ENCODE results near the gene ADIPOR2. TPM values are rescaled to one million over a fixed set of nuclear protein-coding genes. Genes with fewer than 3 reads are reported as not detected.

The ADIPOR2 gene
- total RNA-seq, 4 donors from 2014 or later, result 40.3 to 47.9 (median 43.4) TPM

DNA sequence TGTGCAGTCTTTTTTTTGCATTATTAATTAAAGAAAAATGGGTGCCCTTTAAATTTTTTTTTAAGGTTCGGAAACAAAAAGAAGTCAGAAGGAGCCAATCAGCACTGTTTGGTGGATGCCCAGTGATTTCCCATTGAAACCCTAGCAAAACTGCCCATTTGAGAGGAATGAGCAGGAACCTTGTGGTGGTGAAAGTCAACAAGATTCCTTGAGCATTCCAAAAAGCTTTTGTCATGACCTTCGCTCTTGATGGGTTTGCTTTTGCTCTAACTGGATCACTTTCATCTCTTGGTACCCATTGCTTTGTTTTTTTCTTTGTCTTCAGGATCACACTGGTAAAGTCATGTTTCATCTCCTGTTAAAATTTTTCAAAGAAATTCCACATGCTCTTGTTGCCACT is 54.1 kb downstream of the ADIPOR2 start:
- Histone ChIP-seq H3K9me3 (peaks cover 11% of the 10 kb centered on the region), H3K4me3 (no peak overlapping the region), H3K36me3 (peaks cover 4% of the 10 kb centered on the region), H3K27me3 (no peaks in the 10 kb centered on the region), H3K27ac (no peak overlapping the region), H3K4me1 (peaks cover 14% of the 10 kb centered on the region)
- WGBS, result 99% methylated on average over 2 of the region's 2 CpGs
- TF ChIP-seq, protein P1, sequence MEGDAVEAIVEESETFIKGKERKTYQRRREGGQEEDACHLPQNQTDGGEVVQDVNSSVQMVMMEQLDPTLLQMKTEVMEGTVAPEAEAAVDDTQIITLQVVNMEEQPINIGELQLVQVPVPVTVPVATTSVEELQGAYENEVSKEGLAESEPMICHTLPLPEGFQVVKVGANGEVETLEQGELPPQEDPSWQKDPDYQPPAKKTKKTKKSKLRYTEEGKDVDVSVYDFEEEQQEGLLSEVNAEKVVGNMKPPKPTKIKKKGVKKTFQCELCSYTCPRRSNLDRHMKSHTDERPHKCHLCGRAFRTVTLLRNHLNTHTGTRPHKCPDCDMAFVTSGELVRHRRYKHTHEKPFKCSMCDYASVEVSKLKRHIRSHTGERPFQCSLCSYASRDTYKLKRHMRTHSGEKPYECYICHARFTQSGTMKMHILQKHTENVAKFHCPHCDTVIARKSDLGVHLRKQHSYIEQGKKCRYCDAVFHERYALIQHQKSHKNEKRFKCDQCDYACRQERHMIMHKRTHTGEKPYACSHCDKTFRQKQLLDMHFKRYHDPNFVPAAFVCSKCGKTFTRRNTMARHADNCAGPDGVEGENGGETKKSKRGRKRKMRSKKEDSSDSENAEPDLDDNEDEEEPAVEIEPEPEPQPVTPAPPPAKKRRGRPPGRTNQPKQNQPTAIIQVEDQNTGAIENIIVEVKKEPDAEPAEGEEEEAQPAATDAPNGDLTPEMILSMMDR (IDR thresholded peaks at IDR 0.05), result no peak
- TF ChIP-seq POLR2A (IDR thresholded peaks at IDR 0.05) (no peak), POLR2AphosphoS5 (IDR thresholded peaks at IDR 0.05) (no peak), EP300 (IDR thresholded peaks at IDR 0.05) (no peak)
- no peak for DNase-seq (ENCODE audit: low spot score in 2 of 2)

DNA sequence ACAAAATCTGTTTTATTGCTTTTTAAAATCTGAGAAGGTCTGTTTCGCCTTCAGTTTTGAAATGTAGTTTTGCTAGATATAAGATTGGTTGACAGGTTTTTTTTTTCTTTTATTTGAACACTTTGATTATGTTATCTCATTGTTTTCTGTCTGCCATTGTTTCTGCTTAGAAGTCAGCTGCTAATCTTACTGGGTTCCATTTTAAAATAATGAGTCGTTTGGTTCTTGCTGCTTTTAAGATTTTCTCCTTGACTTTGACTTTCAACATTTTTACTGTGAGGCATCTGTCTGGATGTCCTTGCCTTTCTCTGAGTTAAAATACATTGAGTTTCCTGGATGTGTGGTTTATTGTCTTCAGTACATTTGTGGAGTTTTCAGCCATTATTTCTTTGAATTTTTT is 56.7 kb downstream of the ADIPOR2 start:
- no peak for DNase-seq (ENCODE audit: low spot score in 2 of 2)
- TF ChIP-seq EP300 (IDR thresholded peaks at IDR 0.05) (no peak), POLR2AphosphoS5 (IDR thresholded peaks at IDR 0.05) (no peak), POLR2A (IDR thresholded peaks at IDR 0.05) (no peak)
- TF ChIP-seq, protein P1 (IDR thresholded peaks at IDR 0.05), result no peak
- Histone ChIP-seq H3K27me3 (no peaks in the 10 kb centered on the region), H3K36me3 (peaks cover 4% of the 10 kb centered on the region), H3K9me3 (peaks cover 11% of the 10 kb centered on the region), H3K4me1 (no peaks in the 10 kb centered on the region), H3K4me3 (no peak overlapping the region), H3K27ac (no peak overlapping the region)
- 96% methylated on average over 2 of the region's 2 CpGs for WGBS

DNA sequence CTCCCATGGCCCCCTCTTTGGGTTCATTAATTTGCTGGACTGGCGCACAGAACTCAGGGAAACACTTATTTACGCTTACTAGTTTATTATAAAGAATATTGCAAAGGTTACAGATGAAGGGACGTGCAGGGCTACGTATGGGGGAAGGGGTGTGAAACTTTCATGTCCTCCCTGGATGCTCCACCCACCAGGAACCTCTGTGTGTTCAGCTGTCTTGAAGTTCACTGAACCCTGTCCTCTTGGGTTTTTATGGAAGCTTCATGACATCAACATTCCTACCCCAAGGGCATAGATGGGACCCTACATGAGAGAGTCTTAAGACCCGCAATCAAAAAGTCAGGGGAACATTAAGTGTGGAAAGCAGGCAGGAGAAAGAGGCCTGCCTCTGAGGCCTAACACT is 58.1 kb downstream of the ADIPOR2 start:
- no peak overlapping the region for H3K27ac ChIP-seq
- WGBS, result 93% methylated on average over 5 of the region's 5 CpGs
- no peak for TF ChIP-seq POLR2A (IDR thresholded peaks at IDR 0.05)
- TF ChIP-seq POLR2AphosphoS5 (IDR thresholded peaks at IDR 0.05), result no peak
- TF ChIP-seq, protein P1 (IDR thresholded peaks at IDR 0.05), result no peak
- no peak for TF ChIP-seq EP300 (IDR thresholded peaks at IDR 0.05)
- no peaks in the 10 kb centered on the region for H3K27me3 ChIP-seq
- H3K9me3 ChIP-seq, result peaks cover 11% of the 10 kb centered on the region
- no peak for DNase-seq (ENCODE audit: low spot score in 2 of 2)
- peaks cover 4% of the 10 kb centered on the region for H3K36me3 ChIP-seq
- H3K4me1 ChIP-seq, result no peaks in the 10 kb centered on the region
- H3K4me3 ChIP-seq, result no peak overlapping the region

DNA sequence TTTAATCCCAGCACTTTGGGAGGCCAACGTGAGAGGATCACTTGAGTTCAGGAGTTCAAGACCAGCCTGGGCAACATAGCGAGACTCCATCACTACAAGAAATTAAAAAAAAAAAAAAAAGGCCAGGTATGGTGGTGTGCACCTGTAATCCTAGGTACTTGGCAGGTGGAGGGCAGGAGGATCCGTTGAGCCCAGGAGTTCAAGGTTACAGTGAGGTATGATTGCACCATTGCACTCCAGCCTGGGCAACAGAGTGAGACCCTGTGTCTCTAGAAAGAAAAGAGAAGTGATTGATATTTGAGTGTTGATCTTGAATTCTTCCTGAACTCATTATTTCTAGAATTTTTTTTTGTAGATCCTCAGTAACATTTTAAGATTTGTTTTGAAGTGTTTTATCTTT is 59.4 kb downstream of the ADIPOR2 start:
- Histone ChIP-seq H3K4me3 (no peak overlapping the region), H3K36me3 (peaks cover 14% of the 10 kb centered on the region), H3K27me3 (no peaks in the 10 kb centered on the region), H3K4me1 (no peaks in the 10 kb centered on the region), H3K9me3 (peaks cover 11% of the 10 kb centered on the region), H3K27ac (no peak overlapping the region)
- TF ChIP-seq POLR2AphosphoS5 (IDR thresholded peaks at IDR 0.05) (no peak), EP300 (IDR thresholded peaks at IDR 0.05) (no peak), POLR2A (IDR thresholded peaks at IDR 0.05) (no peak)
- TF ChIP-seq, protein P1 (IDR thresholded peaks at IDR 0.05), result no peak
- WGBS, result 98% methylated on average over 3 of the region's 3 CpGs
- DNase-seq (ENCODE audit: low spot score in 2 of 2), result no peak

DNA sequence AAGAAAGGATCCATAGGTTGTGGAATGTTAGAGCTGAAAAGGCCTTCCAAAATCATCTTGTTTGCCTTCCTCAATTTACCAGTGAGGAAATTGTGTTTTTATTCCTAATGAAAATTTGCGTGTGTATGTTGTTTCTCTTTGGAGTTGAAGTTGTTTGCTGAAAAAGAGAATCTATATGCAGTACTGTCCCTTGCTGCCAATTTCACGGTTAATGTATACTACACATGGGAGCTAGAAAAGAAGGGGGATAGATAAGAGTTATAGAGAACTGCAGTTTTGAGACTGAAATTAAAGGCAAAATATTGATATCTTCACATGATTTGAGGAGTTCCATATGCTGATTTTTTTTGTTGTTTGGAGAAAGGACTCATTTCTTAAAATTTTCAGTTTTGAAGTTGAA is 67.5 kb downstream of the ADIPOR2 start:
- 79% methylated on average over 2 of the region's 2 CpGs for WGBS
- DNase-seq (ENCODE audit: low spot score in 2 of 2), result no peak
- peaks cover 33% of the 10 kb centered on the region for H3K36me3 ChIP-seq
- H3K4me3 ChIP-seq, result no peak overlapping the region
- no peaks in the 10 kb centered on the region for H3K27me3 ChIP-seq
- no peaks in the 10 kb centered on the region for H3K9me3 ChIP-seq
- H3K27ac ChIP-seq, result no peak overlapping the region
- TF ChIP-seq EP300 (IDR thresholded peaks at IDR 0.05) (no peak), POLR2A (IDR thresholded peaks at IDR 0.05) (no peak), POLR2AphosphoS5 (IDR thresholded peaks at IDR 0.05) (no peak)
- TF ChIP-seq, protein P1 (IDR thresholded peaks at IDR 0.05), result no peak
- H3K4me1 ChIP-seq, result peaks cover 5% of the 10 kb centered on the region
